ENCODE measurements around the gene TSPAN15. TPM values are rescaled to one million over a fixed set of nuclear protein-coding genes. Genes with fewer than 3 reads are reported as not detected.
A peak's percentile ranks its signal among the peaks of the same experiment; 100 is the strongest.

TSPAN15 gene
- 1 to 10 TPM in 1 of 2 experiments, under 1 TPM in 1; 0.58 to 1.2 TPM for total RNA-seq

DNA sequence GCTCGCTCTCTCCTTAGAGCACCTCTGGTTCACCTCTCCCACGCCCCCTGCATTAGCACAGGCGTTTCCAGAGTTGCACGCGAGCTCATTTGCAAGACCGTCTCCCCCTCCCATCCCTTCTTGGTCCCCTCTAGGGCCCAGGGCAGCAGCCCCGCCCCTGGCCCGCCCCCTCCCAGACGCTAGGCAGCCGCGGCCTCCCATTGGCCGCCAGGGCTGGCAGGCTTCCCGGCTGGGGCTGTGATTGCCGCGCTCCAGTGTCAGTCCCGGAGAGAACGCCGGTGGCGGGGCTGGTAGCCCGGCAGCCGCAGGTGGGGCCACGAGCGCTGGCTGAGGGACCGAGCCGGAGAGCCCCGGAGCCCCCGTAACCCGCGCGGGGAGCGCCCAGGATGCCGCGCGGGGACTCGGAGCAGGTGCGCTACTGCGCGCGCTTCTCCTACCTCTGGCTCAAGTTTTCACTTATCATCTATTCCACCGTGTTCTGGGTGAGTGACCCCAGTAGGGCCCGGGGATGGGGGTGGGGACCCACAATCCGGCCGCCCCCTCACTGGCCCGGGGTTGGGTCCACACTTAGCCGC, at the start of gene TSPAN15:
Gene TSPAN15, plus strand, starts transcription at position 257 of the 575 bp plus-strand sequence. Its CDS starts 130 bp downstream, at position 387.
- H3K27me3 Mint-ChIP-seq = peaks cover 2% of the 10 kb centered on the region
- H3K27ac Mint-ChIP-seq = no peak within 1 kb of the TSS
- H3K4me1 Mint-ChIP-seq (ENCODE audit: low read depth) = peaks cover 9% of the 10 kb centered on the region
- peak; percentile 96 for ATAC-seq
- DNase-seq = peak; percentile 80
- H3K4me3 Mint-ChIP-seq = peak within 1 kb of the TSS; percentile 77
- intact Hi-C loops (cut with micrococcal nuclease) = no loop called here
- TF ChIP-seq, protein P1, sequence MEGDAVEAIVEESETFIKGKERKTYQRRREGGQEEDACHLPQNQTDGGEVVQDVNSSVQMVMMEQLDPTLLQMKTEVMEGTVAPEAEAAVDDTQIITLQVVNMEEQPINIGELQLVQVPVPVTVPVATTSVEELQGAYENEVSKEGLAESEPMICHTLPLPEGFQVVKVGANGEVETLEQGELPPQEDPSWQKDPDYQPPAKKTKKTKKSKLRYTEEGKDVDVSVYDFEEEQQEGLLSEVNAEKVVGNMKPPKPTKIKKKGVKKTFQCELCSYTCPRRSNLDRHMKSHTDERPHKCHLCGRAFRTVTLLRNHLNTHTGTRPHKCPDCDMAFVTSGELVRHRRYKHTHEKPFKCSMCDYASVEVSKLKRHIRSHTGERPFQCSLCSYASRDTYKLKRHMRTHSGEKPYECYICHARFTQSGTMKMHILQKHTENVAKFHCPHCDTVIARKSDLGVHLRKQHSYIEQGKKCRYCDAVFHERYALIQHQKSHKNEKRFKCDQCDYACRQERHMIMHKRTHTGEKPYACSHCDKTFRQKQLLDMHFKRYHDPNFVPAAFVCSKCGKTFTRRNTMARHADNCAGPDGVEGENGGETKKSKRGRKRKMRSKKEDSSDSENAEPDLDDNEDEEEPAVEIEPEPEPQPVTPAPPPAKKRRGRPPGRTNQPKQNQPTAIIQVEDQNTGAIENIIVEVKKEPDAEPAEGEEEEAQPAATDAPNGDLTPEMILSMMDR (IDR thresholded peaks at IDR 0.05) = no peak
- CTCF ChIA-PET = interaction anchor here (0.9 to 2.2 kb wide), 12 partner anchors 9 to 58 kb away, joined by 3 to 6 read pairs (median 4); no protein-coding TSS in a partner anchor
- POLR2A ChIA-PET = no interaction called here
- no peaks in the 10 kb centered on the region for H3K36me3 Mint-ChIP-seq (ENCODE audit: low read depth)
- no peaks in the 10 kb centered on the region for H3K9me3 Mint-ChIP-seq

DNA sequence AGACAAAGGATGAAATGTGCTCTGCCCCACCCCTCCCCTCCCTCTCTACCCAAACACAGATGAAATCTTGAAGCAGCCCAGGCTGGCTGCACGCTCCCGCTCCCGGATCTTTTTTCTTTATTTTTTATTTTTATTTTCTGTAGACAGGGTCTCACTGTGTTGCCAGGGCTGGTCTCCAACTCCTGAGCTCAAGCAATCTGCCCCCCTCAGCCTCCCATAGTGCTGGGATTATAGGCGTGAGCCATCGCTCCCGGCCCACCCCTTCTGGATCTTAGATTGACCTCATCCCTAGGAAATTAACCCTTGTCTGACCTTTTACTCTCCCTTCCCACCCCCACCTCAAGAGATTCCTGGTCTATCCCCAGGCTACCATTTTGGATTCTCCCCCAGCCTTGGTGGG, 48.9 kb upstream of the TSPAN15 start:
- H3K27ac Mint-ChIP-seq = no peak overlapping the region
- CTCF ChIA-PET = no interaction called here
- peaks cover 46% of the 10 kb centered on the region for H3K36me3 Mint-ChIP-seq (ENCODE audit: low read depth)
- no peak overlapping the region for H3K4me3 Mint-ChIP-seq
- DNase-seq = no peak
- no peaks in the 10 kb centered on the region for H3K27me3 Mint-ChIP-seq
- intact Hi-C loops (cut with micrococcal nuclease) = no loop called here
- peaks cover 2% of the 10 kb centered on the region for H3K4me1 Mint-ChIP-seq (ENCODE audit: low read depth)
- no peak for ATAC-seq
- TF ChIP-seq, protein P1 (IDR thresholded peaks at IDR 0.05) = no peak
- no peaks in the 10 kb centered on the region for H3K9me3 Mint-ChIP-seq
- POLR2A ChIA-PET = interaction anchor here (1.0 kb wide), 1 partner anchor 186 kb away, joined by 3 read pairs; no protein-coding TSS in a partner anchor

DNA sequence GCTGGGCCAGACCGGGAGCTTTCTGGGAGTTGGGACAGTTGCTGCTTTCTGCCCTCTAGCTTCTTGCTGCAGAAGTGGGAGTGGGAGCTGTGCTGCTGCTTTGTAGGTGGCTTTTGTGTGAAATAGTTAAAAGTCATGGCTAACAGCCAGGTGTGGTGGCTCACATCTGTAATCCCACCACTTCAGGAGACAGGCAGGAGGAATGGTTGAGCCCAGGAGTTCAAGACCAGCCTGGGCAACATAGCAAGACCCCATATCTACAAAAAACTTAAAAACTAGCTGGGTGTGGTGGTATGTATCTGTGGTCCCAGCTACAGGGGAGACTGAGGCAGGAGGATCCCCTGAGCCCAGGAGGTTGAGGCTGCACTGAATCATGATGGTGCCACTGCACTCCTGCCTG, 48.2 kb upstream of the TSPAN15 start:
- Mint-ChIP-seq H3K4me3 (no peak overlapping the region), H3K4me1 (ENCODE audit: low read depth) (peaks cover 7% of the 10 kb centered on the region), H3K9me3 (no peaks in the 10 kb centered on the region), H3K27me3 (no peaks in the 10 kb centered on the region), H3K36me3 (ENCODE audit: low read depth) (peaks cover 46% of the 10 kb centered on the region), H3K27ac (no peak overlapping the region)
- ATAC-seq = no peak
- no peak for DNase-seq
- CTCF ChIA-PET = interaction anchor here (1.2 kb wide), 1 partner anchor 8 kb away, joined by 4 read pairs; no protein-coding TSS in a partner anchor
- POLR2A ChIA-PET = interaction anchor here (0.5 to 1.0 kb wide), 2 partner anchors 159 to 187 kb away, joined by 3 to 4 read pairs; no protein-coding TSS in a partner anchor
- TF ChIP-seq, protein P1 (IDR thresholded peaks at IDR 0.05) = no peak
- intact Hi-C loops (cut with micrococcal nuclease) = no loop called here

DNA sequence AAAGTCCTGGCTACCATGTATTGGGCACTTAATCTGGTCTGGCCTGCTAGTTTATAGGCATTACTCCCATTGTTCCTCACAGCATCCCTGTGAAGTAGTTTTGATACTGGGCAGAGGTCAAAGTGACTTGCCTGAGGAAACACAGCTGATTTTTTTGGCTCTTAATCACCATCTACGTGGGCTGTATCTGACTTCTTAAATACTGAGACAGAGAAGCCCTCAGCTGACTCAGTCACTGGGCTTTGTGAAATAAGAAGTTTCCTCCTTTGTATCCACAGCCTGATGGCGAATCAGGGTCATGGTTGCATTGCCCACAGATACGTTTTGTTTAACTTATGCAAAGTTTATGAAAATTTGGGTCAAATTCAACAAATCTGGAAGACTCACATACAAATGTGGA, 47.7 kb upstream of the TSPAN15 start:
- Mint-ChIP-seq H3K27ac (no peak overlapping the region), H3K4me1 (ENCODE audit: low read depth) (peaks cover 11% of the 10 kb centered on the region), H3K4me3 (no peak overlapping the region), H3K9me3 (no peaks in the 10 kb centered on the region), H3K27me3 (no peaks in the 10 kb centered on the region), H3K36me3 (ENCODE audit: low read depth) (peaks cover 43% of the 10 kb centered on the region)
- DNase-seq (no peak), ATAC-seq (no peak)
- ChIA-PET CTCF (interaction anchor here (0.7 to 1.2 kb wide), 3 partner anchors 8 to 165 kb away, joined by 3 to 4 read pairs (median 3); no protein-coding TSS in a partner anchor), POLR2A (interaction anchor here (0.7 to 1.0 kb wide), 2 partner anchors 19 to 187 kb away, joined by 3 read pairs; no protein-coding TSS in a partner anchor)
- TF ChIP-seq, protein P1 (IDR thresholded peaks at IDR 0.05) = no peak
- intact Hi-C loops (cut with micrococcal nuclease) = no loop called here

DNA sequence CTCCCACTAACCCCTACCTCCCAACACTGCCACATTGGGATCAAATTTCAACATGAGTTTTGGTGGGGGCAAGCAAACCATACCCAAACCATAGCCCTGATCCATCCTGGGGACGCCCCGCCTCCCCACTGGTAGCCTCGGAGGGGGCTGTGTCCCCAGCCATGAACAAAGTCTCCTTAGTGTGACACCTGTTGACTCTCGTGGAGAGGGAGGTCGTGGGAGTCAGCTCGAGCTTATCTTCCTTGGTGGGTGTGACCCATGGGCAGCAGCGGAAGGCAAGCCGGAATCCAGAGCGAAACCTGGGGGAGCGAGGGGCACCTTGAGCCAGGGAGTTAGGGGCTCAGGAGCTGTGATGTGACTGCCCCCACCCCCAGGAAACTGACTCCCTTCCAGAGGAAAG, 46.5 kb upstream of the TSPAN15 start:
- Mint-ChIP-seq H3K4me1 (ENCODE audit: low read depth) (peaks cover 17% of the 10 kb centered on the region), H3K27me3 (no peaks in the 10 kb centered on the region), H3K4me3 (no peak overlapping the region), H3K9me3 (no peaks in the 10 kb centered on the region), H3K36me3 (ENCODE audit: low read depth) (peaks cover 33% of the 10 kb centered on the region), H3K27ac (no peak overlapping the region)
- ATAC-seq (no peak), DNase-seq (no peak)
- TF ChIP-seq, protein P1 (IDR thresholded peaks at IDR 0.05) = no peak
- CTCF ChIA-PET = interaction anchor here (1.0 to 4.3 kb wide), 4 partner anchors 10 to 110 kb away, joined by 3 to 24 read pairs (median 4); no protein-coding TSS in a partner anchor
- intact Hi-C loops (cut with micrococcal nuclease) = loop anchor here (5.0 kb wide), 1 partner anchor 103 kb away; no protein-coding TSS in a partner anchor
- POLR2A ChIA-PET = no interaction called here
